Heart right ventricle (tissue), 16 donors: ENCODE measurements around the gene RILPL1. TPM values are rescaled to one million over a fixed set of nuclear protein-coding genes. Genes with fewer than 3 reads are reported as not detected.
A peak's percentile ranks its signal among the peaks of the same experiment; 100 is the strongest.

Experiments
- ATAC-seq, 8 donors: fragments of 200-7000 bp; cut with Tn5 transposase; one replicate each; pipeline ENCODE4 v1.9.1; 2020; ENCODE audit warnings: mild to moderate bottlenecking in 8 of 8, moderate library complexity in 8 of 8, moderate number of reproducible peaks in 1 of 8
- DNase-seq, 2 donors: peaks; one replicate each; pipeline ENCODE4 v3.0.0-alpha.2; 2020
- H3K27ac ChIP-seq, 10 donors: fragments of 200-600 bp; sonication (generic) in 2 of 10; one replicate each; pipeline versions ENCODE4 v1.5.0 to v1.8.0; 2020 to 2022; ENCODE audit warnings: mild to moderate bottlenecking in 3 of 10
- H3K27me3 ChIP-seq, 7 donors: fragments of 200-600 bp; one replicate each; pipeline ENCODE4 v1.8.0; 2021 to 2022; ENCODE audit warnings: mild to moderate bottlenecking in 2 of 7
- H3K36me3 ChIP-seq, 9 donors: fragments of 200-600 bp; sonication (generic) in 1 of 9; one replicate each; pipeline versions ENCODE4 v1.5.0 to v1.8.0; 2020 to 2022; ENCODE audit warnings: mild to moderate bottlenecking in 2 of 9
- H3K4me1 ChIP-seq, 9 donors: fragments of 200-600 bp; sonication (generic) in 1 of 9; one replicate each; pipeline versions ENCODE4 v1.5.0 to v1.8.0; 2020 to 2022; ENCODE audit warnings: mild to moderate bottlenecking in 4 of 9
- H3K4me3 ChIP-seq, 10 donors: fragments of 200-600 bp; sonication (generic) in 2 of 10; one replicate each; pipeline versions ENCODE4 v1.5.0 to v1.8.0; 2020 to 2022; ENCODE audit warnings: mild to moderate bottlenecking in 7 of 10, moderate library complexity in 2 of 10
- H3K9me3 ChIP-seq, 11 donors: fragments of 200-600 bp in 10 of 11; sonication (generic) in 2 of 11; one replicate each; pipeline versions ENCODE4 v1.5.0 to v1.8.0; 2013 to 2022; ENCODE audit warnings: mild to moderate bottlenecking in 2 of 11, control low read depth in 1 of 11, moderate library complexity in 1 of 11
- WGBS, 2 donors: extraction: QIAGEN DNeasy Blood & Tissue Kit; methylation state at CpG; one replicate each; pipeline ENCODE4 v1.1.7; 2013; ENCODE audit warnings: inconsistent platforms in 1 of 2; 5-methylcytosine and 5-hydroxymethylcytosine counted together
- intact Hi-C, 10 donors: fragments of 100-400 bp; cut with DNase I; formaldehyde crosslinking; loops; one replicate each; pipeline versions ENCODE4 v1.11.1 to v1.14.2; 2022
- polyA plus RNA-seq, 2 donors: library from polyadenylated mRNA; stranded (reverse); fragments of 200-250 nt; gene quantifications; one replicate each; pipeline ENCODE4 v1.2.3, GENCODE V29; 2013
- total RNA-seq, 10 donors: library from RNA; stranded (reverse); fragmentation: NEBNext Ultra II Directional in 3 of 10; extraction: Animal tissue kit (Norgen Biotek cat#: 25700) in 3 of 10; gene quantifications; one replicate each; pipeline versions ENCODE4 v1.2.1 to v1.2.4, GENCODE V29; 2021 to 2023
- TF ChIP-seq, protein P1 (sequence below), 9 donors: fragments of 200-600 bp; sonication (generic) in 2 of 9; IDR thresholded peaks; one replicate each; pipeline versions ENCODE4 v1.5.0 to v1.8.0; 2021 to 2022; ENCODE audit warnings: antibody characterized with exemption in 9 of 9, mild to moderate bottlenecking in 5 of 9, moderate library complexity in 1 of 9
- donor health status: Arrhythmogenic right ventricular cardiomyopathy.
- donor health status: ischemic (EF 13 %, LVEDD 7.1; RV severe dilation, severe dysfunction).
- donor health status: healthy with polysubstance abuse.
- donor health status: DM: no; HTN: yes; CAD: no.
- donor health status: DM: no; HTN: no; CAD: no.
- donor health status: ischemic (EF 25% LVEDD 6.9; RV normal size, moderate dysfunction).
- donor health status: ischemic (EF 25% LVEDD 5.7; RV mildly dilated, moderate dysfunction).
- donor health status: healthy.
- donor health status: DM: yes; HTN: yes; CAD: no.
- donor health status: Ischemic cardiomyopathy.
- donor health status: ischemic (EF 35%, LVEDD 5.7; RV mildly dilated, moderate dysfunction).
- donor health status: nonischemic (EF 11% LVEDD 7.7; RV severe dilation, severe dysfunction).
- donor health status: DM: yes; HTN: yes; CAD: no.
- donor health status: PGD.
- donor health status: ischemic (EF 29% LVEDD 5.4; RV normal size, mild dysfunction).
- donor health status: nonischemic (EF 23%, LVEDD 6.1; RV moderate dilation, normal function).

Gene RILPL1
- total and polyA plus RNA-seq, 12 donors = 71.4 to 132 (median 86.6) TPM

- H3K36me3 ChIP-seq = peaks cover 0 to 68% (median 15%) of the 10 kb centered on the region in 9 donors
- ATAC-seq (no peak), DNase-seq (no peak)
- TF ChIP-seq, protein P1, sequence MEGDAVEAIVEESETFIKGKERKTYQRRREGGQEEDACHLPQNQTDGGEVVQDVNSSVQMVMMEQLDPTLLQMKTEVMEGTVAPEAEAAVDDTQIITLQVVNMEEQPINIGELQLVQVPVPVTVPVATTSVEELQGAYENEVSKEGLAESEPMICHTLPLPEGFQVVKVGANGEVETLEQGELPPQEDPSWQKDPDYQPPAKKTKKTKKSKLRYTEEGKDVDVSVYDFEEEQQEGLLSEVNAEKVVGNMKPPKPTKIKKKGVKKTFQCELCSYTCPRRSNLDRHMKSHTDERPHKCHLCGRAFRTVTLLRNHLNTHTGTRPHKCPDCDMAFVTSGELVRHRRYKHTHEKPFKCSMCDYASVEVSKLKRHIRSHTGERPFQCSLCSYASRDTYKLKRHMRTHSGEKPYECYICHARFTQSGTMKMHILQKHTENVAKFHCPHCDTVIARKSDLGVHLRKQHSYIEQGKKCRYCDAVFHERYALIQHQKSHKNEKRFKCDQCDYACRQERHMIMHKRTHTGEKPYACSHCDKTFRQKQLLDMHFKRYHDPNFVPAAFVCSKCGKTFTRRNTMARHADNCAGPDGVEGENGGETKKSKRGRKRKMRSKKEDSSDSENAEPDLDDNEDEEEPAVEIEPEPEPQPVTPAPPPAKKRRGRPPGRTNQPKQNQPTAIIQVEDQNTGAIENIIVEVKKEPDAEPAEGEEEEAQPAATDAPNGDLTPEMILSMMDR (IDR thresholded peaks at IDR 0.05) = no peak
- no peak overlapping the region for H3K4me3 ChIP-seq
- 85 to 86% methylated on average over 10 of the region's 10 CpGs for WGBS, 2 donors
- intact Hi-C loops = loop anchor here in 1 of 10 donors (10.0 kb wide), 1 partner anchor 129 kb away; no protein-coding TSS in a partner anchor
- peaks cover 4 to 64% (median 27%) of the 10 kb centered on the region in 9 donors for H3K4me1 ChIP-seq
- H3K9me3 ChIP-seq = no peaks in the 10 kb centered on the region
- H3K27me3 ChIP-seq = no peaks in the 10 kb centered on the region
- peak overlapping the region in 3 of 10 donors; percentile 21 to 81 (median 40) for H3K27ac ChIP-seq
Measured at GRCh38 chr12:123523518-123523917, 10.0 kb downstream of the RILPL1 start.

DNA sequence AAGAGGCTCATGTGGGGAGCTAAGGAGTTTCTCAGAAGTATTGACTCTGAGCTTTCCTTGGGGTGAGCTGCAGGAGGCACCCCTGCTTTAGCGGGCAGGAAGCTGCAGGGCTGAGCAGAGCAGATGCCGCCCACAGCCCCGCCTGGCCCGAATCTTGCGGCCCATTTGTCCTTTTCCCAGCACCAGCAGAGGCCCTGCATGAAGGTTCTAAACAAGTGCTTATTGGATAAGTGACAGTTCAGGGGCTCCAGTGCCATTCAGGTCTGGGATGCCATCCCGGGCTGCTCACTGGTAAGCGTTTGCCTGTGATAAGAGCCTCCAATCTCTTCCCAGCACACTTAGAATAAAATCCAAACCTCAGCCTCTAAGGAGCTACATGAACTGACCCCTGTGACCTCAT, 11.4 kb downstream of the RILPL1 start:
- TF ChIP-seq, protein P1 (IDR thresholded peaks at IDR 0.05) = no peak
- peak overlapping the region; percentile 56 to 85 (median 76) for H3K27ac ChIP-seq
- no peak overlapping the region for H3K4me3 ChIP-seq
- peaks cover 4 to 69% (median 27%) of the 10 kb centered on the region in 9 donors for H3K4me1 ChIP-seq
- DNase-seq = peak; percentile 32 to 44
- 58 to 69% methylated on average over 7 of the region's 7 CpGs for WGBS, 2 donors
- intact Hi-C loops = loop anchor here in 1 of 10 donors (10.0 kb wide), 1 partner anchor 127 kb away; no protein-coding TSS in a partner anchor
- peaks cover 0 to 76% (median 27%) of the 10 kb centered on the region in 9 donors for H3K36me3 ChIP-seq
- ATAC-seq = peak in 7 of 8 donors; percentile 24 to 72 (median 44)
- H3K9me3 ChIP-seq = no peaks in the 10 kb centered on the region
- H3K27me3 ChIP-seq = no peaks in the 10 kb centered on the region

- 67 to 76% methylated on average over 14 of the region's 14 CpGs for WGBS, 2 donors
- Histone ChIP-seq H3K36me3 (peaks cover 0 to 86% (median 41%) of the 10 kb centered on the region in 9 donors), H3K27ac (peak overlapping the region; percentile 32 to 91 (median 82)), H3K4me3 (no peak overlapping the region), H3K4me1 (peaks cover 4 to 58% (median 23%) of the 10 kb centered on the region in 9 donors), H3K9me3 (no peaks in the 10 kb centered on the region), H3K27me3 (no peaks in the 10 kb centered on the region)
- TF ChIP-seq, protein P1 (IDR thresholded peaks at IDR 0.05) = no peak
- ATAC-seq (peak in 4 of 8 donors; percentile 48 to 64 (median 60)), DNase-seq (peak in 1 of 2 donors; percentile 29)
- intact Hi-C loops = loop anchor here in 1 of 10 donors (10.0 kb wide), 1 partner anchor 126 kb away; no protein-coding TSS in a partner anchor
Measured at GRCh38 chr12:123520567-123521474, 12.7 kb downstream of the RILPL1 start.
